ENCODE measurements around the gene ZNF771. TPM values are rescaled to one million over a fixed set of nuclear protein-coding genes. Genes with fewer than 3 reads are reported as not detected.

The ZNF771 gene
- total RNA-seq, 1 experiment from 2014 or later = 19.0 TPM

DNA sequence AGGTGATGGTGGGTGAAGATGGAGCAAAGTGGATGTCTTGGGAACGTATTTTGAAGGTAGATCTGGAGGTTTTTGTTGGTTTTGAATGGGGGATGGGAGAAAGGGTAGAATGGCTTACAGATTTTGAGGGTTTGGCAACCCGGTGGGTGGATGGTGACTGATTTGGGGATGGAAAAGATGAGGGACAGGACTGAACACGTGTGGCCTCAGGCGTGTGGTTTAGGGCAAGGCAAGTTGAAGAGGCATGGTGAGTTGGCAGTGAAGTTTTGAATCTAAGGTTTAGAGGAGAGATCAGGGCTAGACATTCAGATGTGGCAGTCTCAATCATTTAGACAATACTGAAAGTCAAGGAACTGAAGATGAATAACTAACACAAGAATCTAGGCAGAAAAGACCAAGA, 27.4 kb downstream of the ZNF771 start:
- Histone ChIP-seq H3F3A (ENCODE audit: insufficient read depth, low read depth) (peaks cover 18% of the 10 kb centered on the region), H3K9me3 (ENCODE audit: insufficient read depth, low read depth) (no peaks in the 10 kb centered on the region), H3K27me3 (ENCODE audit: insufficient read depth, low read depth) (no peaks in the 10 kb centered on the region), H3K4me2 (no peak overlapping the region), H3K4me1 (replicated peaks; ENCODE audit: insufficient read depth) (peaks cover 7% of the 10 kb centered on the region), H3K9me2 (ENCODE audit: insufficient read depth) (no peaks in the 10 kb centered on the region), H2AFZ (no peak overlapping the region), H3K36me3 (ENCODE audit: low read depth) (no peaks in the 10 kb centered on the region), H3K27ac (no peak overlapping the region), H3K4me3 (no peak overlapping the region), H3K79me2 (ENCODE audit: low read depth) (no peaks in the 10 kb centered on the region), H4K20me1 (ENCODE audit: insufficient read depth) (no peaks in the 10 kb centered on the region)
- DNase-seq = no peak
- intact Hi-C loops (cut with micrococcal nuclease; ENCODE audit: unreplicated experiment) = no loop called here
- BruUV-seq (replicated peaks) = no TSS peak
- TF ChIP-seq EZH2 (IDR thresholded peaks at IDR 0.05; ENCODE audit: low read depth) = no peak
- TF ChIP-seq, protein P1, sequence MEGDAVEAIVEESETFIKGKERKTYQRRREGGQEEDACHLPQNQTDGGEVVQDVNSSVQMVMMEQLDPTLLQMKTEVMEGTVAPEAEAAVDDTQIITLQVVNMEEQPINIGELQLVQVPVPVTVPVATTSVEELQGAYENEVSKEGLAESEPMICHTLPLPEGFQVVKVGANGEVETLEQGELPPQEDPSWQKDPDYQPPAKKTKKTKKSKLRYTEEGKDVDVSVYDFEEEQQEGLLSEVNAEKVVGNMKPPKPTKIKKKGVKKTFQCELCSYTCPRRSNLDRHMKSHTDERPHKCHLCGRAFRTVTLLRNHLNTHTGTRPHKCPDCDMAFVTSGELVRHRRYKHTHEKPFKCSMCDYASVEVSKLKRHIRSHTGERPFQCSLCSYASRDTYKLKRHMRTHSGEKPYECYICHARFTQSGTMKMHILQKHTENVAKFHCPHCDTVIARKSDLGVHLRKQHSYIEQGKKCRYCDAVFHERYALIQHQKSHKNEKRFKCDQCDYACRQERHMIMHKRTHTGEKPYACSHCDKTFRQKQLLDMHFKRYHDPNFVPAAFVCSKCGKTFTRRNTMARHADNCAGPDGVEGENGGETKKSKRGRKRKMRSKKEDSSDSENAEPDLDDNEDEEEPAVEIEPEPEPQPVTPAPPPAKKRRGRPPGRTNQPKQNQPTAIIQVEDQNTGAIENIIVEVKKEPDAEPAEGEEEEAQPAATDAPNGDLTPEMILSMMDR (conservative IDR thresholded peaks at IDR 0.05) = no peak
- ChIA-PET CTCF (no interaction called here), POLR2A (ENCODE audit: unreplicated experiment) (interaction anchor here (0.8 kb wide), 1 partner anchor 23 kb away, joined by 8 read pairs; no protein-coding TSS in a partner anchor)

DNA sequence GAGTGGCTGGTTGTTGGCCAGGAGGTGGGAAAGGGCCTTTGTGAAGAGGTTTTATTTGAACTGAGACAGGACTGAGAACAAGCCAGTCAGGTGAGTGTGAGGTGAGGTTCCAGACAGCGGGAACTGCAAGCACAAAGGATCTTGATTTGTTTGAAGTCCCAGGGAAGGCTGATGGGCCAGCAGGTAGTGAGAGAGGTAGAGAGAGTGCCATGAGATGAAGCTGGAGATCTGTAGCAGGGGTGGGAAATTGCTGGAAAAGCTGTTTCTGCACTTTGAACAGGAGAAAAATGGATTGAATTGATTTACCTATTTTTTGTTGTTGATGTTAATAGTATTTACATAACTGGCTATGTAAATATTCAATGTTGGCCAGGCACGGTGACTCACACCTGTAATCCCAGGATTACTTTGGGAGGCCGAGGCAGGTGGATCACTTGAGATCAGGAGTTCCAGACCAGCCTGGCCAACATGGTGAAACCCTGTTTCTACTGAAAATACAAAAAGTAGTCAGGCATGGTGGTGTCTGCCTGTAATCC, 30.2 kb downstream of the ZNF771 start:
- no peaks in the 10 kb centered on the region for H3K79me2 ChIP-seq (ENCODE audit: low read depth)
- peaks cover 16% of the 10 kb centered on the region for H3F3A ChIP-seq (ENCODE audit: insufficient read depth, low read depth)
- no peak overlapping the region for H2AFZ ChIP-seq
- H4K20me1 ChIP-seq (ENCODE audit: insufficient read depth) = no peaks in the 10 kb centered on the region
- no TSS peak for BruUV-seq (replicated peaks)
- H3K4me2 ChIP-seq = no peak overlapping the region
- no peaks in the 10 kb centered on the region for H3K36me3 ChIP-seq (ENCODE audit: low read depth)
- no peak overlapping the region for H3K4me3 ChIP-seq
- H3K27me3 ChIP-seq (ENCODE audit: insufficient read depth, low read depth) = no peaks in the 10 kb centered on the region
- intact Hi-C loops (cut with micrococcal nuclease; ENCODE audit: unreplicated experiment) = no loop called here
- TF ChIP-seq EZH2 (IDR thresholded peaks at IDR 0.05; ENCODE audit: low read depth) = no peak
- TF ChIP-seq, protein P1 (conservative IDR thresholded peaks at IDR 0.05) = no peak
- no peaks in the 10 kb centered on the region for H3K9me3 ChIP-seq (ENCODE audit: insufficient read depth, low read depth)
- H3K4me1 ChIP-seq (replicated peaks; ENCODE audit: insufficient read depth) = no peaks in the 10 kb centered on the region
- CTCF ChIA-PET = interaction anchor here (1.2 kb wide), 1 partner anchor 161 kb away, joined by 4 read pairs; no protein-coding TSS in a partner anchor
- POLR2A ChIA-PET (ENCODE audit: unreplicated experiment) = no interaction called here
- H3K27ac ChIP-seq = no peak overlapping the region
- DNase-seq = no peak
- H3K9me2 ChIP-seq (ENCODE audit: insufficient read depth) = no peaks in the 10 kb centered on the region

- Histone ChIP-seq H3K4me3 (no peak overlapping the region), H4K20me1 (ENCODE audit: insufficient read depth) (peaks cover 6% of the 10 kb centered on the region; the same call in 1 of the 2 replicates), H3K79me2 (ENCODE audit: low read depth) (peaks cover 7% of the 10 kb centered on the region; the same call in 1 of the 2 replicates), H3K9me3 (ENCODE audit: insufficient read depth, low read depth) (no peaks in the 10 kb centered on the region; the same call in 1 of the 2 replicates), H3F3A (ENCODE audit: insufficient read depth, low read depth) (peaks cover 28% of the 10 kb centered on the region), H3K27me3 (ENCODE audit: insufficient read depth, low read depth) (no peaks in the 10 kb centered on the region), H2AFZ (no peak overlapping the region), H3K36me3 (ENCODE audit: low read depth) (0 out of 2 replicates have a peak, but pooled peaks cover 6% of the 10 kb centered on the region), H3K4me1 (replicated peaks; ENCODE audit: insufficient read depth) (peaks cover 9% of the 10 kb centered on the region; the same call in 1 of the 2 replicates), H3K4me2 (no peak overlapping the region), H3K9me2 (ENCODE audit: insufficient read depth) (no peaks in the 10 kb centered on the region), H3K27ac (no peak overlapping the region)
- POLR2A ChIA-PET (ENCODE audit: unreplicated experiment) = interaction anchor here (0.6 to 0.7 kb wide), 2 partner anchors 15 to 31 kb away, joined by 5 to 11 read pairs; partner anchors contain the start of gene ZNF771
- no peak for TF ChIP-seq EZH2 (IDR thresholded peaks at IDR 0.05; ENCODE audit: low read depth)
- TF ChIP-seq, protein P1 (conservative IDR thresholded peaks at IDR 0.05) = no peak
- DNase-seq = no peak
- no TSS peak for BruUV-seq (replicated peaks)
- intact Hi-C loops (cut with micrococcal nuclease; ENCODE audit: unreplicated experiment) = no loop called here
- CTCF ChIA-PET = interaction anchor here (0.6 kb wide), 1 partner anchor 98 kb away, joined by 4 read pairs; no protein-coding TSS in a partner anchor
These were observed 31.4 kb downstream of the ZNF771 start for GRCh38 chr16:30438835-30439234.

All from PC-9 (cell line).